ENCODE data around the gene UGT1A8.

Gene UGT1A8

GRCh38 chr2:233803292-233803911 lies 186.0 kb downstream of the UGT1A8 start:
- no peak for TF ChIP-seq CTCF (IDR thresholded peaks at IDR 0.05; ENCODE audit: insufficient read depth, low read depth, low read length, missing control alignments)
- no peak overlapping the region for H3K4me3 ChIP-seq (ENCODE audit: low read depth, low read length)
- DNase-seq (ENCODE audit: low read depth) = no peak

- H3K4me3 ChIP-seq (ENCODE audit: low read depth, low read length) = no peak overlapping the region
- no peak for TF ChIP-seq CTCF (IDR thresholded peaks at IDR 0.05; ENCODE audit: insufficient read depth, low read depth, low read length, missing control alignments)
Observed at GRCh38 chr2:233803994-233804393, 186.6 kb downstream of the UGT1A8 start.

GRCh38 chr2:233807215-233807865 lies 189.9 kb downstream of the UGT1A8 start:
- H3K4me3 ChIP-seq (ENCODE audit: low read depth, low read length) = no peak overlapping the region
- TF ChIP-seq CTCF (IDR thresholded peaks at IDR 0.05; ENCODE audit: insufficient read depth, low read depth, low read length, missing control alignments) = peak; percentile 2
- DNase-seq (ENCODE audit: low read depth) = no peak

More at GRCh38 chr2:233803994-233804393, 186.6 kb downstream of the UGT1A8 start:
- DNase-seq (ENCODE audit: low read depth) = no peak

GRCh38 chr2:233807966-233808935 lies 190.8 kb downstream of the UGT1A8 start:
- H3K4me3 ChIP-seq (ENCODE audit: low read depth, low read length) = no peak overlapping the region
- DNase-seq (ENCODE audit: low read depth) = no peak
- no peak for TF ChIP-seq CTCF (IDR thresholded peaks at IDR 0.05; ENCODE audit: insufficient read depth, low read depth, low read length, missing control alignments)

- TF ChIP-seq CTCF (IDR thresholded peaks at IDR 0.05; ENCODE audit: insufficient read depth, low read depth, low read length, missing control alignments) = no peak
- H3K4me3 ChIP-seq (ENCODE audit: low read depth, low read length) = no peak overlapping the region
- DNase-seq (ENCODE audit: low read depth) = no peak
Observed at GRCh38 chr2:233810385-233810784, 193.0 kb downstream of the UGT1A8 start.

- H3K4me3 ChIP-seq (ENCODE audit: low read depth, low read length) = no peak overlapping the region
- DNase-seq (ENCODE audit: low read depth) = no peak
- no peak for TF ChIP-seq CTCF (IDR thresholded peaks at IDR 0.05; ENCODE audit: insufficient read depth, low read depth, low read length, missing control alignments)
Observed at GRCh38 chr2:233811087-233811486, 193.7 kb downstream of the UGT1A8 start.
